ENCODE measurements around the gene SDHAF3. TPM values are rescaled to one million over a fixed set of nuclear protein-coding genes. Genes with fewer than 3 reads are reported as not detected.
"Not testable (repeated sequence)": the region's sequence is repeated elsewhere in the genome, so short reads cannot be mapped to it uniquely, and the experiment has no call there.

Gene SDHAF3
- total RNA-seq, 1 donor from 2014 or later = 7.5 TPM

DNA sequence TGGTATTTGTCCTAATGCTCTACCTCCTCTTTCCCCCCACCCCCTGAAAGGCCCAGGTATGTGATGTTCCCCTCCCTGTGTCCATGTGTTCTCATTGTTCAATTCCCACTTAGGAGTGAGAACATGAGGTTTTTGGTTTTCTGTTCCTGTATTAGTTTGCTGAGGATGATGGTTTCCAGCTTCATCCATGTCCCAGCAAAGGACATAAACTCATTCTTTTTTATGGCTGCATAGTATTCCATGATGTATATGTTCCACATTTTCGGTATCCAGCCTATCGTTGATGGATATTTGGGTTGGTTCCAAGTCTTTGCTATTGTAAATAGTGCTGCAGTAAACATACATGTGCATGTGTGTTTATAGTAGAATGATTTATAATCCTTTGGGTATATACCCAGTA is 5.6 kb downstream of the SDHAF3 start:
- DNase-seq (ENCODE audit: low read depth, low spot score) = not testable (repeated sequence)

DNA sequence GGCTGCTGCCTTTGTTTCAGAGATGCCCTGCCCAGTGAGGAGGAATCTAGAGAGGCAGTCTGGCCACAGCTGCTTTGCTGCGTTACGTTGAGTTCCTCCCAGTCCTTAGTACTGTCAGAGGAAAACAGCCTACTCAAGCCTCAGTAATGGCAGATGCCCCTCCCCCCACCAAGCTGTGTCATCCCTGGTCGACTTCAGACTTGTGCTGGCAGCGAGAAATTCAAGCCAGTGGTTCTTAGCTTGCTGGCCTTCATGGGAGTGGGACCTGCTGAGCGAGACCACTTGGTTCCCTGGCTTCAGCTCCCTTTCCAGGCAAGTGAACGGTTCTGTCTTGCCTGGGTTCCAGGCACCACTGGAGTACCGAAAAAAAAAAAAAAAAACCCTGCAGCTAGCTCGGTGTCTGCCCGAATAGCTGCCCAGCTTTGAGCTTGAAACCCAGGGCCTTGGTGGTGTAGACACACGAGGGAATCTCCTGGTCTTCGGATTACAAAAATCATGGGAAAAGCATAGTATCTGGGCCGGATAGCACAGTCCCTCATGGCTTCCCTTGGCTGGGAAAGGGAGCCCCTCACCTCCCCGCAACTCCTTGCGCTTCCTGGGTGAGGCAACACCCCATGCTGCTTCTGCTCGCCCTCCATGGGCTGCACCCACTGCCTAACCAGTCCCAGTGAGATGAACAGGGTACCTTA is 9.1 kb downstream of the SDHAF3 start:
- no peak for DNase-seq (ENCODE audit: low read depth, low spot score)

DNA sequence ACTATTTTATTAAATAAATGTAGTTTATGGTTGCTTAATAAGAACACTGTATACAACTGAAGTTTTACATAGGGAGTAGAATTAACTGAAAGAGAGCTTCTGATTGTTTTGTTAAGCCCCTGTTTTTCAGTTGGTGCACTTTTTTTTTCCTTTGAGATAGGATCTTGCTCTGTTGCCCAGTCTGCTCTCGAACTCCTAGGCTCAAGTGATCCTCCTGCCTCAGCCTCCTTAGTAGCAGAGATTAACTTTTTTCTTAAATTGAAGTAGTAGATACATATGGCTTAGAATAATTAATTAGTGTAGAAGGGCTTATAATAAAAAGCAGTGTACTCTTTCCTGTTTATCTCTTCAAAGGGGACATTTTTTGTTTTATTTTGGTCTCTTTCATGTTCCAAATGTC is 11.2 kb downstream of the SDHAF3 start:
- no peak for DNase-seq (ENCODE audit: low read depth, low spot score)

DNA sequence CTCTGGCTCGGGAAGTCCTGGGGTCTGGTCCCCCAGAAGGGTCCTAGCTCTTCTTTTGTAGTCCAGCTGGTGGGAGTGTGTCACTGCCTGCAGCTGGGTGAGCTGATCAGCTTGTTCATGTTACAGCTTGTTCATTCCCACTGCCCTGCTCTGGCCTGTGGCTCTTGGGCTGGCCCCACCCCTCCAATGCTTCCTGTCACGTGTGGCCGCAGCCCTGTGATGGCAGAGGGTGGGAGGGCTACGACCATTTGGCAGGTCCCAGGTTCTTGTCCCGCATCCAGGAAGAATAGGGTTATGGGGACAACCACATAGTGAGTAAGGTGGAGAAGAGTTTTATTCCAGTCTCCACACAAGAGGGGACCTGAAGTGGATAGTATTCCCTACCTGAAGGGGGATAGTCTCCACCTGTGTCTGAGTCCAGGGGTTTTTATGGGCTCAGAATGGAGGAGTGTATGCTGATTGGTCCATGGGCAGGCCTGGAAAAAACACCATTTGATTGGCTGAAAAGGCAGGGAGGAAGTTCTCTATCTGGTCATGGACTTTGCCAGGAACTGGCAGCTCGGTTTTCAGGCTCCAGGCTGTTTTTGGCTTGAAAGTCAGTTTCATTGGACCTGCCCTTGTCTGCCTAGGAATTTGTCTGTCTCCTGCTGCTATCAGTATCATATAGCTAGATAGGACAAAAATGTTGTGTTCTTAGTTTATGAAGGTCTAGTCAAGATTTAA is 13.1 kb downstream of the SDHAF3 start:
- no peak for DNase-seq (ENCODE audit: low read depth, low spot score)

DNA sequence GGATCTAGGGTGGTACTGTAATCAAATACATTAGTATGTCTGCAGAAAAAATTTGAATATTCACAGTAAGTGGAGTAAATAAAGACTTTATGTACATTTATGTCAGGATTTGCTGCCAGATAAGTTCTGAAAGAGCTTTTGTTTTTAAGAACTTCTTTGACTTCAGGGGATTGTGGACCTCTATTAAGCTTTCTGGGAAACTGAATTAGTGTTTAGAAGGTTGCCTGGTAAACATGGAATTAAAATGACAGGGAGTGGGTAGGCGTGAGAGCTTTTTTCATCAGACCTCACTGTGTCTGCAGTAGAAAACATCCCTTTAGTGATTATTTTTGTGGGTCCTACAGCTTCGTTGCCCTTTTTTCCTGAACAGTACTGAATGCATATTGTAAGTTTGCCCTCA is 15.7 kb downstream of the SDHAF3 start:
- DNase-seq (ENCODE audit: low read depth, low spot score) = no peak

DNA sequence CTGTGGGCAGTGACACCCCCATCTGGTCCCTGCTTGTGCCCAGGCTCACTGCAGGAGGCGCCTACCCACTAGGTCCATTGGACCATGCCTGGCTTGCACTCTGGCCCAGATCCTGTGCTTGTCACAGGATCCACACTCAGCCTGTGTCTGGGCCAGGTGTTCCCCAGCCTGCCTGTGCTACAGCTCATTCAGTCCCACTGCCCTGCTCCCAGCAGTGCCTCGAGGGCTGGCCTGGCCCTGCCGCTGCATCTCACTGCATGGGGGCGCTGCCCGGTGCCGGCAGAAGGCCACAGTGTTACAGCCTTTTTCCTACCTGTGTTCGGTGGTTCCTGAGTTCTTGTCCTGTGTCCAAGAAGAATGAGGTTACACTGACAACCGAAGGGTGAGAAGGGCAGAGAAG is 21.3 kb downstream of the SDHAF3 start:
- DNase-seq (ENCODE audit: low read depth, low spot score) = no peak

DNA sequence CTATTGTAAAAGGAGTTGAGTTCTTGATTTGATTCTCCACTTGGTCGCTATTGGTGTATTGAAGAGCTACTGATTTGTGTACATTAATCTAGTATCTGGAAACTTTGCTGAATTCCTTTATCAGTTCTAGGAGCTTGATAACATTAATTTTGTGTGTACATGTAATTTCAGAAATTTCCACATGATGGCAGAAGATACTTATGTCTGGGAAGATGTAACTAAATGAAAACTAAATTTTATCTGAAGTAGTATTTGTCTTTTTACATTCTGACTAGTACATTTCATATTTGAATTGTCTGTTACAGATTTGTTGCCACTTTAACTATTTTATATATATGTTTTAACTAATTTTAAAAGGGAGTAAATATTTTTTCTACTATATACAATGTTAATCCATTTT is 27.6 kb downstream of the SDHAF3 start:
- DNase-seq (ENCODE audit: low read depth, low spot score) = no peak

DNA sequence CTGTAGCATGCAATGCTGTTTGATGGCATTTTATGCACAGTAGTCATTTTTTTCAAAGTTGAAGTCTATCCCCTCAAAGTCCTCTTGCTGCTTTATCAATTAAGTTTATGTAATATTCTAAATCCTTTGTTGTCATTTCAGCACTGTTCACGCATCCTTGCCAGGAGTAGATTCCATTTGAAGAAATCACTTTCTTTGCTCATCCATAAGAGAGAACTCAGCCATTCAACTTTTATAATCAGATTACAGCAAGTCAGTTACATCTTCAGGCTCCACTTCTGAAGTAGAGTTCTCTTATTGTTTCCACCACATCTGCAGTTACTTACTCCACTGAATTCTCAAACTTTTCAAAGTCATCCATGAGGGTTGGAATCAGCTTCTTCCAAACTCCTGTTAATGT is 32.3 kb downstream of the SDHAF3 start:
- DNase-seq (ENCODE audit: low read depth, low spot score) = no peak

DNA sequence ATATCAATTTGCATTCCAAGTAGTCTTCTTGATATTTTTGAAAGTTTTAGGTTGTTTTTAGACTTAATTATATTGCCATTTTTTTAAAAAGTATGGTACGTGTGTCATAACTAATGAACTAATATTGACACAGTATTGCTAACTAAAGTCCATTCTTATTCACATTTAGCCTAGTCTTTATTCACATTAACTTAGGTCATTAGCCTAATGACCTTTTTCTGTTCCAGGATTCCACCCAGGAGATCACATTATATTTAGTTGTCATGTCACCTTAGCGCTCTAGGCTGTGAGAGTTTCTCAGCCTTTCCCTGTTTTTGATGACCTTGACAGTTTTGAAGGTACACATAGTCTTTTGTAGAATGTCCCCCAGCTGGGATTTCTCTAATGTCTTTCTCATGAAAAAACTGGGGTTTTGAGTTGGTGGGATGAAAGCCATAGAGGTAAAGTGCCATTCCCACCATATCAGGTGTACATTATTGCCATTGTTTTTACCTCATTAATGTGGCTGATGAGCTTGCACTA is 38.5 kb downstream of the SDHAF3 start:
- DNase-seq (ENCODE audit: low read depth, low spot score) = no peak

DNA sequence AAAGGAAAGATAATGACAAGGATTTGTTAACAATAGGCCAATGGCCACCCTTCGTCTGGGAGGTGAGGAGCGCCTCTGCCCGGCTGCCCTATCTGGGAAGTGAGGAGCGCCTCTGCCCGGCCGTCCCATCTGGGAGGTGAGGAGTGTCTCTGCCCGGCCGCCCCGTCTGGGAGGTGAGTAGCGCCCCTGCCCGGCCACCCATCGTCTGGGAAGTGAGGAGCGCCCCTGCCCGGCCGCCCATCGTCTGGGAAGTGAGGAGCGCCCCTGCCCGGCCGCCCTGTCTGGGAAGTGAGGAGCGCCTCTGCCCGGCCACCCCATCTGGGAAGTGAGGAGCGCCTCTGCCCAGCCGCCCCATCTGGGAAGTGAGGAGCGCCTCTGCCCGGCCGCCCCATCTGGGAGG is 42.5 kb downstream of the SDHAF3 start:
- DNase-seq (ENCODE audit: low read depth, low spot score) = not testable (repeated sequence)

DNA sequence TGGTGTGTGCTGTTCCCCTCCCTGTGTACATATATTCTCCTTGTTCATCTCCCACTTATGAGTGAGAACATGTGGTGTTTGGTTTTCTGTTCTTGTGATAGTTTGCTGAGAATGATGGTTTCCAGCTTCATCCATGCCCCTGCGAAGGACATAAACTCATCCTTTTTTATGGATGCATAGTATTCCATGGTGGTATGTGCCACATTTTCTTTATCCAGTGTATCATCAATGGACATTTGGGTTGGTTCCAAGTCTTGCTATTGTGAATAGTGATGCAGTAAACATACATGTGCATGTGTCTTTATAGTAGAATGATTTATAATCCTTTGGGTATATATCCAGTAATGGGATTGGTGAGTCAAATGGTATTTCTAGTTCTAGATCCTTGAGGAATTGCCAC is 44.1 kb downstream of the SDHAF3 start:
- DNase-seq (ENCODE audit: low read depth, low spot score) = not testable (repeated sequence)

DNA sequence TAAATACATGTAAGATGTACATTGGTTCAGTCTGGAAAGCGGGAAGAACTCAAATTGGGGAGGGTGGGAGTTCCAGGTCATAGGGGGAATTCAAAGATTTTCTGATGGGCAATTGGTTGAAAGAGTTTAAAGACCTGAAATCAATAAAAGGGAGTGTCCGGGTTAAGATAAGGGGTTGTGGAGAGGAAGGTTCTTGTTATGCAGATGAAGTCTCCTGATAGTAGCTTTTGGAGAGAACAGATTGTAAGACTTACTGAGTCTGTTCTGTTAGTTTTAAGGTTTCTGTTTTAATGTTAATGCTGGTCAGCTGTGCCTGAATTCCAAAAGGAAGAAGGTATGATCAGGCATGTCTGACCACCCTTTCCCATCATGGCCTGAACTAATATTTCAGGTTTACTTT is 48.8 kb downstream of the SDHAF3 start:
- DNase-seq (ENCODE audit: low read depth, low spot score) = no peak

DNA sequence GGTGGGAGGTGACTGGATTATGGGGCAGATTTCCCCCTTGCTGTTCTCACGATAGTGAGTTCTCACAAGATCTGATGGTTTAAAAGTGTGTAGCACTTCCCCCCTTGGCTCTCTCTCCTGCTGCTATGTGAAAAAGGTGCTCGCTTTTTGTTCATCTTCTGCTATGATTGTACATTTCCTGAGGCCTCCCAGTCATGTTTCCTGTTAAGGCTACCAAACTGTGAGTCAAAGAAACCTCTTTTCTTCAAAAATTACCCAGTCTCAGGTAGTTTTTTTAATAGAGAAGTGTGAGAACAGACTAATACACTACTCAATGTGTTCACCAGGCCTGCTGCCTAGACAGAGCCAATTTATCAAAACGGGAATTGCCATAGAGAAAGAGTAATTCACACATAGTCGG is 49.7 kb downstream of the SDHAF3 start:
- DNase-seq (ENCODE audit: low read depth, low spot score) = no peak

DNA sequence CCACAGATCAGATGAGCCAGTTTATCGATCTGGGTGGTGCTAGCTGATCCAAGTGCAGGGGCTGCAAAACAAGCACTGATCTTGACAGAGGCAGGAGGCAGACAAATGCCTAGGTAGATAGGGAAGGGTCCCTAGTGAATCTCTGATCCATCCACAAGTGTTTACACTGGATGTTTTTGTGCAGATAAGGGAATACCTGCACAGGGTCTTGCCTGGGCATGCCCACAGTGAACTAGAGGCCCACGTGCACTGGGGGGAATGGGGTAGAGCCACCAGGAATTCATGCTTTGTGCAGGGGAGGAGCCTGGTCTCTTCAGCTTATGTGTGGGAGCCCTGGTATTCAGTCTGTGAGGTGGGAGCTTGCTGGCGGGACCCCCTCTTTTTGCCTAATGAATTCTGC is 50.3 kb downstream of the SDHAF3 start:
- DNase-seq (ENCODE audit: low read depth, low spot score) = no peak

DNA sequence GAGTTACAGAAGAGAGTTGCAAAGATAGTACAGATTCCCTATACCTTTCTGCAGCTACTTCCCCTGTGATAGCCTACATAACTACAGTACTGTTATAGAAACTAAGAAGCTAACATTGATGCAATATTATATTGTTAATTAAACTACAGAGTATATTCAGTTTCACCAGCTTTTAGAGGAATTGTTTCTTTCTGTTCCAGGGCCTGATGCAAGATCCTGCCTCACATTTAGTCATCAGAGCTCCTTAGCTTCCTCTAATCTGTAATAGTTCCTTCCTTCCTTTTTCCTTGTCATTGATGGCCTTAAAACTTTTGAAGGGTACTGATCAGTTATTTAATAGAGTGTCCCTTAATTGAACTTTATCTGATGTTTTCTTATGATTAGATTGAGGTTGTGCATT is 56.8 kb downstream of the SDHAF3 start:
- DNase-seq (ENCODE audit: low read depth, low spot score) = no peak

DNA sequence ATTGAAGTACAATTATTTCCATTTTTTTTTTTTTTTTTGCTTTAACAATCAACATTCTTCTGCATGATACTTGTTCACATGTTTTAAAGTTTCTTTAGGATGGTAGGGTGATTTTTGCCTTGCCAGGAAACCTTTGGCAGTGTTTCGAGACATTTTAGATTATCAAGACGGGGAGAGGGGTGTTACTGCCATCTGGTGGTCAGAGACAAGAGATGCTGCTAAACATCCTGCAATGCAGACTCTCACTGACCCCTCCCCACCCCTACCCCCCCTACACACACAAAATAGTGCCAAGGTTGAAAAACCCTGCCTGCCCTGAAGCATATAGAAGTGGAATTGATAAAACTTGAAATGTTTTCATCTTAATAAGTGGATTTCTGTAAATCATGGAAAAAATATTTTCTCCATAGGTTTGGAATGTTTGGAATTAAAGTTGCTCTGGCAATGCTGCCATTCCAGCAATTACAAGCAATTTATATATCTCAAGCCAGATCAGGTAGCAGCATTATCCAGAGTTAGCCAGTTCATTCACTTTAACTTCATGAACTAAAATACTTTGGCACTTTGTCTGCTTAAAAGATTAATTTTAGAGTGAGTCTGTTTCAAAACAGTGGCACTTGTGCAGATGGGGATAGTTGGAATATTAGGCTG is 62.1 kb downstream of the SDHAF3 start:
- DNase-seq (ENCODE audit: low read depth, low spot score) = no peak

DNA sequence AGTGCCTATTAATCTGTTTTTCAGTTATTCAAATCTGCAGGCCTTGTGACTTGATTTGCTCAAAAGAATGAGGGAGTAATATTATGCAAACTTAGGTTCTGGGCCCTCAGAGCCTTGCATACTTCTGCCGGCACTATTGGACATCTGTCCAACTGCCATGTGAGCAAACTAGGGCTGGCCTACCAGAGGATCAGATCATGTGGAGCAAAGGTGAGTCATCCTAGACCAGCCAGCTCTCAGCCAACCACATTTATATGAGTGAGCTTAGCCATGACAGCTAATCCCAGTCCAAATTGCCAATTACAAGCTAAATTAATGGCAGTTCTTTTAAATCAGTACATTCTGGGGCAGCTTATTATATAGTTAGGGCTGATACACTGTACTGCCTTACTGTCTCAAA is 69.6 kb downstream of the SDHAF3 start:
- no peak for DNase-seq (ENCODE audit: low read depth, low spot score)

DNA sequence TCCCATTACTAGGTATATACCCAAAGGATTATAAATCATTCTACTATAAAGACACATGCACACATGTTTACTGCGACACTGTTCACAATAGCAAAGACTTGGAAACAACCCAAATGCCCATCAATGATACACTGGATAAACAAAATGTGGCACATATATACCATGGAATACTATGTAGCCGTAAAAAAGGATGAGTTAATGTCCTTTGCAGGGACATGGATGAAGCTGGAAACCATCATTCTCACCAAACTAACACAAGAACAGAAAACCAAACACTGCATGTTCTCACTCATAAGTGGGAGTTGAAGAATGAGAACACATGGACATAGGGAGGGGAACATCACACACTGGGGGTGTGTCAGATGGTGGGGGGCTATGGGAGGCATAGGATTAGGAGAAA is 78.7 kb downstream of the SDHAF3 start:
- DNase-seq (ENCODE audit: low read depth, low spot score) = not testable (repeated sequence)

DNA sequence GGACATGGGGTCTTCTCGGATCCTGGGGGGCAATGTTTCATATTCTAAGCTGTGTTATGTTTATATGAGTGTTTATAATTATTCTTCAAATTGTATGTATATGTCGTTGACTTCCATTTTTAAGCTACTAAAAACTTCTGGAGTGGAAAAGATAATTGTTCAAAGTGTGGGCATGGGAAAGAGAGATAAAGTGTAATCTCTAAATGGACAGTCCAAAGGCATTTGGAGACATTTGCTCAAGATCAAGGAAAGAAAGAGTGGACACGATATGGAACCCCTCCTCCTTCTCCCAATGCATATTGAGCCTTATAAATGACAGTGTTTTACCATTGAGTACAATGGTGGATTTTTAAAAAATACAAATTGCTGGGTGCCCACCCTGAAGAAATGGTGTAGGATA is 81.1 kb downstream of the SDHAF3 start:
- no peak for DNase-seq (ENCODE audit: low read depth, low spot score)

DNA sequence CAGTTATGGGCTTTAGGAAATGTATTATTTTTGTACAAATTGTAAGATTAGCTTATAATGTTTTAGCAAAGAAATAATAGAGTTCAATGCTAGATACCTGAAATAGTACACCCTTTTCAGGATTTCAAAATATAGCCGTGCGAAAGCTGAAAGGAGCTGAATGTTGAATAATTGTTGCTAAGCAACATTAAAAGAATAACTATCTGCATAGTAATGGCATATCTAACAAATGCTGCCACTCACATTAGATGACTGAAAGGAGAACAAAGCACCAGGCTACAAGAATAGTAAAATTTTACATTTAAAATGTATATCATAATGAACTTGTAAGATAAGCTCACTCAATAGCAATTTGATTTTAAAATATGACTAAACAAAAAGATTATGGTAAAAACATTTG is 82.5 kb downstream of the SDHAF3 start:
- no peak for DNase-seq (ENCODE audit: low read depth, low spot score)

DNA sequence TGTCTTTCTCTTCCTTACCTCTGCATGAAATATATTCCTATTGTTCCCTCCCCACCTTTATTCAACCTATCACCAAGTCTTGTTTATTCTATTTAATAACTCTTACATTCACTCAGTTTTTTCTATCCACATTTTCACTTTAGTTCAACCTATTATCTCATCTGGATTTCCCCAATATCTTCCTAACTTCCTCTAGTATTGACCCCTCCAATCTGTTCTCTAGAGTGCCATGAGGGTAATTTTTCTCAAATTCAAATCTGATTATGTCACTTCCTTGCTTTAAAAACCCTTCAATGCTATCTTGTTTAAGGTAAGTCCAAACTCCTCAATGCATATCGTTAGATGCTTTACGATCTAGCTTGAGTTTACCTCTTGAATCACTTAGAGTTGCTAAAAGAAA is 86.5 kb downstream of the SDHAF3 start:
- no peak for DNase-seq (ENCODE audit: low read depth, low spot score)

DNA sequence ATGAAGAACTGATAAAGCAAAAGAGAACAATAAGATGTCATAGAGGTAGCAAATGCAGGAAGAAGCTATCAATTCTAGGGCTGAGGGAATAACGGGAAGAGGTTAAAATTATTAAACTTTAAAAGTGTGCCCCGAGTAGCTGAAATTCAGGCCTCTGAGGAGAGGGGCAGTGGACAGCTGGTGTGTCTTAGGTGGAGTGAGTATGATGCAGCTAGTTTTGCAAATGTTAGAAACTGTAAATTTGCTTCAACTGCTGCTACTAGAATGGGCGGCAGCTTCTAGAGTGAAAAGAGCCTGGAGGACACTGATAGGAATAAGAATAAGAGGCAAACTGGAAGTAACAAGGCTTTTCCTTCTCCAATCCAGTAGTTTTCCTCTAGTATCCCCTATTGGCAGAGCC is 87.3 kb downstream of the SDHAF3 start:
- no peak for DNase-seq (ENCODE audit: low read depth, low spot score)

DNA sequence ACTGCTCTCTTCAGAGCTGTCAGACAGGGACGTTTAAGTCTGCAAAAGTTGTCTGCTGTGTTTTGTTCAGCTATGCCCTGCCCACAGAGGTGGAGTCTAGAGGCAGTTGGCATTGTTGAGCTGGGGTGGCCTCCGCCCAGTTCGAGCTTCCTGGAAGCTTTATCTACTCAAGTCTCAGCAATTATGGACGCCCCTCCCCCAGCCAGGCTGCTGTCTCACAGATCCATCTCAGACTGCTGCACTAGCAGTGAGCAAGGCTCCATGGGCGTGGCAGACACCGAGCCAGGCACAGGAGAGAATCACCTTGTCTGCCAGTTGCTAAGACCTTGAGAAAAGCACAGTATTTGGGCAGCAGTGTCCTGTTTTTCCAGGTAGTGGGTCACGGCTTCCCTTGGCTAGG is 98.1 kb downstream of the SDHAF3 start:
- no peak for DNase-seq (ENCODE audit: low read depth, low spot score)
